Measurements from ENCODE around the gene PKIB.

DNA sequence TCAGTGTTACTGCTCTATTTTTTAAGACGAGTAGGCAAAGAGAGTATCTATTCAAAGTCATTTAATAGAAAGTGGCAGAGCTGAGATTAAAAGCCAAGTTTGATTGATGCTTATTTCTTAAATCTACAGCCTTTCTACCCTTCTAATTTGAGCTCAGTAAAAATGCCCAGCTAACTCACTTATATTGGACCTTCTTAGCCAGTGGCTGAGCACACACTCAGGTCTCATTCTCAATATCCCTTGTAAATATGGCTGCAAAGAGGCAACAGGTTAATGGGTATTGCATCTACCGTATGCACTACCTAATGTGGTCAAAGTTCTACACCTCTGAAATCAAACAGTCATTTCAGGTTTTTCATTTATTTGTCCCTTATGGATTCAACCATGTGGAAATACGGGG, 6.7 kb downstream of the PKIB start:
- TF ChIP-seq ARNTL (CRISPR knock-in tag; IDR thresholded peaks at IDR 0.05; ENCODE audit: borderline replicate concordance, low read depth) (no peak), TOX (CRISPR knock-in tag; IDR thresholded peaks at IDR 0.05; ENCODE audit: borderline replicate concordance) (no peak), TSHZ2 (CRISPR knock-in tag; IDR thresholded peaks at IDR 0.05) (no peak), GLIS3 (CRISPR knock-in tag; IDR thresholded peaks at IDR 0.05) (no peak), ZNF565 (CRISPR knock-in tag; conservative IDR thresholded peaks at IDR 0.05; ENCODE audit: low read depth) (no peak), RARB (CRISPR knock-in tag; IDR thresholded peaks at IDR 0.05) (no peak), ZFP3 (CRISPR knock-in tag; IDR thresholded peaks at IDR 0.05) (no peak), ZNF70 (CRISPR knock-in tag; IDR thresholded peaks at IDR 0.05) (no peak), CSRNP3 (CRISPR knock-in tag; IDR thresholded peaks at IDR 0.05) (no peak), TCF4 (CRISPR knock-in tag; IDR thresholded peaks at IDR 0.05; ENCODE audit: borderline replicate concordance) (no peak)
- TF ChIP-seq, protein P1, sequence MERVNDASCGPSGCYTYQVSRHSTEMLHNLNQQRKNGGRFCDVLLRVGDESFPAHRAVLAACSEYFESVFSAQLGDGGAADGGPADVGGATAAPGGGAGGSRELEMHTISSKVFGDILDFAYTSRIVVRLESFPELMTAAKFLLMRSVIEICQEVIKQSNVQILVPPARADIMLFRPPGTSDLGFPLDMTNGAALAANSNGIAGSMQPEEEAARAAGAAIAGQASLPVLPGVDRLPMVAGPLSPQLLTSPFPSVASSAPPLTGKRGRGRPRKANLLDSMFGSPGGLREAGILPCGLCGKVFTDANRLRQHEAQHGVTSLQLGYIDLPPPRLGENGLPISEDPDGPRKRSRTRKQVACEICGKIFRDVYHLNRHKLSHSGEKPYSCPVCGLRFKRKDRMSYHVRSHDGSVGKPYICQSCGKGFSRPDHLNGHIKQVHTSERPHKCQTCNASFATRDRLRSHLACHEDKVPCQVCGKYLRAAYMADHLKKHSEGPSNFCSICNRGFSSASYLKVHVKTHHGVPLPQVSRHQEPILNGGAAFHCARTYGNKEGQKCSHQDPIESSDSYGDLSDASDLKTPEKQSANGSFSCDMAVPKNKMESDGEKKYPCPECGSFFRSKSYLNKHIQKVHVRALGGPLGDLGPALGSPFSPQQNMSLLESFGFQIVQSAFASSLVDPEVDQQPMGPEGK (CRISPR knock-in tag; IDR thresholded peaks at IDR 0.05; ENCODE audit: borderline replicate concordance), result no peak
- TF ChIP-seq, protein P2, sequence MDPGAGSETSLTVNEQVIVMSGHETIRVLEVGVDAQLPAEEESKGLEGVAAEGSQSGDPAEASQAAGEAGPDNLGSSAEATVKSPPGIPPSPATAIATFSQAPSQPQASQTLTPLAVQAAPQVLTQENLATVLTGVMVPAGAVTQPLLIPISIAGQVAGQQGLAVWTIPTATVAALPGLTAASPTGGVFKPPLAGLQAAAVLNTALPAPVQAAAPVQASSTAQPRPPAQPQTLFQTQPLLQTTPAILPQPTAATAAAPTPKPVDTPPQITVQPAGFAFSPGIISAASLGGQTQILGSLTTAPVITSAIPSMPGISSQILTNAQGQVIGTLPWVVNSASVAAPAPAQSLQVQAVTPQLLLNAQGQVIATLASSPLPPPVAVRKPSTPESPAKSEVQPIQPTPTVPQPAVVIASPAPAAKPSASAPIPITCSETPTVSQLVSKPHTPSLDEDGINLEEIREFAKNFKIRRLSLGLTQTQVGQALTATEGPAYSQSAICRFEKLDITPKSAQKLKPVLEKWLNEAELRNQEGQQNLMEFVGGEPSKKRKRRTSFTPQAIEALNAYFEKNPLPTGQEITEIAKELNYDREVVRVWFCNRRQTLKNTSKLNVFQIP (CRISPR knock-in tag; IDR thresholded peaks at IDR 0.05; ENCODE audit: borderline replicate concordance, low read depth), result no peak
- TF ChIP-seq, protein P3, sequence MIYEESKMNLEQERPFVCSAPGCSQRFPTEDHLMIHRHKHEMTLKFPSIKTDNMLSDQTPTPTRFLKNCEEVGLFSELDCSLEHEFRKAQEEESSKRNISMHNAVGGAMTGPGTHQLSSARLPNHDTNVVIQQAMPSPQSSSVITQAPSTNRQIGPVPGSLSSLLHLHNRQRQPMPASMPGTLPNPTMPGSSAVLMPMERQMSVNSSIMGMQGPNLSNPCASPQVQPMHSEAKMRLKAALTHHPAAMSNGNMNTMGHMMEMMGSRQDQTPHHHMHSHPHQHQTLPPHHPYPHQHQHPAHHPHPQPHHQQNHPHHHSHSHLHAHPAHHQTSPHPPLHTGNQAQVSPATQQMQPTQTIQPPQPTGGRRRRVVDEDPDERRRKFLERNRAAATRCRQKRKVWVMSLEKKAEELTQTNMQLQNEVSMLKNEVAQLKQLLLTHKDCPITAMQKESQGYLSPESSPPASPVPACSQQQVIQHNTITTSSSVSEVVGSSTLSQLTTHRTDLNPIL (CRISPR knock-in tag; IDR thresholded peaks at IDR 0.05; ENCODE audit: low read depth), result no peak
